IgD-negative memory B cell (primary cell): ENCODE measurements around the gene CRLF1. TPM values are rescaled to one million over a fixed set of nuclear protein-coding genes. Genes with fewer than 3 reads are reported as not detected.

Experiments
- polyA plus RNA-seq: library from polyadenylated mRNA; unstranded; fragments of 300-500 nt; fragmentation: Illumina TruSeq; gene quantifications from one replicate; pipeline ENCODE4 v1.2.3, GENCODE V29; 2021

The CRLF1 gene
- polyA plus RNA-seq, 1 donor from 2014 or later, result 0.38 TPM

Other genes with a start within 250 kb of the CRLF1 start
- gene GDF15, start 220.6 kb downstream of the CRLF1 start, polyA plus RNA-seq, result not detected
- gene LRRC25, start 209.2 kb downstream of the CRLF1 start, polyA plus RNA-seq, result 14.9 TPM
- gene SSBP4, start 187.4 kb downstream of the CRLF1 start, polyA plus RNA-seq, result 97.4 TPM
- 17.2 TPM for gene ISYNA1, start 168.7 kb downstream of the CRLF1 start, polyA plus RNA-seq
- 19.7 TPM for gene ELL, start 84.7 kb downstream of the CRLF1 start, polyA plus RNA-seq
- 120 TPM for gene FKBP8, start 63.2 kb downstream of the CRLF1 start, polyA plus RNA-seq
- gene KXD1, start 48.9 kb downstream of the CRLF1 start, polyA plus RNA-seq, result 82.8 TPM
- 1,891 TPM for gene UBA52, start 34.9 kb downstream of the CRLF1 start, polyA plus RNA-seq
- 138 TPM for gene REX1BD, start 18.0 kb downstream of the CRLF1 start, polyA plus RNA-seq
- gene TMEM59L, start 6.1 kb upstream of the CRLF1 start, polyA plus RNA-seq, result not detected
- gene KLHL26, start 30.2 kb upstream of the CRLF1 start, polyA plus RNA-seq, result 3.2 TPM
- 1.7 TPM for gene CRTC1, start 76.9 kb upstream of the CRLF1 start, polyA plus RNA-seq
- not detected for gene COMP, start 184.5 kb upstream of the CRLF1 start, polyA plus RNA-seq
- 14.6 TPM for gene UPF1, start 225.2 kb upstream of the CRLF1 start, polyA plus RNA-seq